CD14-positive monocyte (primary cell): ENCODE data around the gene HSD3B7. TPM values are rescaled to one million over a fixed set of nuclear protein-coding genes. Genes with fewer than 3 reads are reported as not detected.

ENCODE experiments used
- DNase-seq, 3 donors: peaks; one replicate each; pipeline ENCODE4 v3.0.0-alpha.2; 2011 to 2022
- H2AFZ ChIP-seq: 2 replicates; pipeline ENCODE4 v1.6.0; 2012; ENCODE audit warnings: mild to moderate bottlenecking, low read depth, low read length, inconsistent platforms; ENCODE audit not compliant: insufficient read depth, poor library complexity, severe bottlenecking
- H3K27ac ChIP-seq, 2 donors: 1 replicate in 1 of 2; 2 replicates in 1 of 2; pipeline ENCODE4 v1.5.1; 2012 to 2013; ENCODE audit warnings: low read length in 2 of 2, control low read depth in 1 of 2, inconsistent platforms in 1 of 2, low read depth in 1 of 2, mild to moderate bottlenecking in 1 of 2
- H3K27me3 ChIP-seq, 2 donors: one replicate each; pipeline versions ENCODE4 v1.6.0 to v1.6.1; 2011 to 2013; ENCODE audit warnings: low read length in 2 of 2; ENCODE audit not compliant: control insufficient read depth in 2 of 2, insufficient read depth in 2 of 2
- H3K36me3 ChIP-seq, 2 donors: replicated peaks in 1 of 2; 1 replicate in 1 of 2; 2 replicates in 1 of 2; pipeline versions ENCODE4 v1.5.1 to v1.6.1; 2012 to 2013; ENCODE audit warnings: low read length in 2 of 2, control low read depth in 1 of 2, inconsistent platforms in 1 of 2, mild to moderate bottlenecking in 1 of 2; ENCODE audit not compliant: insufficient read depth in 2 of 2, control insufficient read depth in 1 of 2
- H3K4me1 ChIP-seq, 2 donors: 1 replicate in 1 of 2; 2 replicates in 1 of 2; pipeline versions ENCODE4 v1.5.1 to v1.6.1; 2012 to 2013; ENCODE audit warnings: low read length in 2 of 2, control low read depth in 1 of 2, inconsistent platforms in 1 of 2, mild to moderate bottlenecking in 1 of 2, moderate library complexity in 1 of 2; ENCODE audit not compliant: insufficient read depth in 2 of 2, control insufficient read depth in 1 of 2
- H3K4me2 ChIP-seq: replicated peaks from 2 replicates; pipeline ENCODE3; 2012; ENCODE audit warnings: low read length, moderate library complexity, mild to moderate bottlenecking; ENCODE audit not compliant: poor library complexity, severe bottlenecking; ENCODE audit errors: extremely low read depth
- H3K4me3 ChIP-seq, 3 experiments: fragments of 200-600 bp in 1 of 3; sonication (generic) in 1 of 3; replicated peaks in 1 of 3; 1 replicate in 2 of 3; 2 replicates in 1 of 3; pipeline ENCODE4 v1.5.1; 2011 to 2013; ENCODE audit warnings: low read length in 3 of 3, mild to moderate bottlenecking in 3 of 3, control low read depth in 2 of 3, low read depth in 2 of 3, inconsistent platforms in 1 of 3, moderate library complexity in 1 of 3
- H3K79me2 ChIP-seq: 2 replicates; pipeline ENCODE4 v1.6.0; 2012; ENCODE audit warnings: mild to moderate bottlenecking, control low read depth, inconsistent platforms, low read length, moderate library complexity; ENCODE audit not compliant: insufficient read depth
- H3K9ac ChIP-seq: 2 replicates; pipeline ENCODE4 v1.6.0; 2017; ENCODE audit warnings: low read length, mild to moderate bottlenecking; ENCODE audit not compliant: insufficient read depth, poor library complexity, severe bottlenecking
- H3K9me3 ChIP-seq, 2 donors: replicated peaks in 1 of 2; 1 replicate in 1 of 2; 2 replicates in 1 of 2; pipeline versions ENCODE4 v1.5.1 to v1.6.1; 2012 to 2013; ENCODE audit warnings: low read length in 2 of 2, control low read depth in 1 of 2; ENCODE audit not compliant: control insufficient read depth in 1 of 2, insufficient read depth in 1 of 2
- H4K20me1 ChIP-seq: 2 replicates; pipeline ENCODE4 v1.6.0; 2012; ENCODE audit warnings: mild to moderate bottlenecking, low read length, control low read depth, moderate library complexity; ENCODE audit not compliant: insufficient read depth
- H3K27ac Mint-ChIP-seq, 7 donors: one replicate each; pipeline ENCODE4 v1.8.0; 2020; ENCODE audit warnings: mild to moderate bottlenecking in 7 of 7, mixed read lengths in 7 of 7, moderate library complexity in 6 of 7, inconsistent platforms in 2 of 7
- H3K27me3 Mint-ChIP-seq, 3 donors: one replicate each; pipeline ENCODE4 v1.8.0; 2021 to 2022; ENCODE audit warnings: low read depth in 3 of 3, mild to moderate bottlenecking in 3 of 3, mixed read lengths in 3 of 3, moderate library complexity in 3 of 3, inconsistent platforms in 1 of 3
- H3K36me3 Mint-ChIP-seq, 2 donors: one replicate each; pipeline ENCODE4 v1.8.0; 2020; ENCODE audit warnings: mixed read lengths in 2 of 2, inconsistent platforms in 1 of 2, mild to moderate bottlenecking in 1 of 2
- H3K4me1 Mint-ChIP-seq: one replicate; pipeline ENCODE4 v1.8.0; 2020; ENCODE audit warnings: mild to moderate bottlenecking, mixed read lengths
- H3K4me3 Mint-ChIP-seq, 2 donors: one replicate each; pipeline ENCODE4 v1.8.0; 2020; ENCODE audit warnings: mild to moderate bottlenecking in 2 of 2, mixed read lengths in 2 of 2, moderate library complexity in 1 of 2
- H3K9me3 Mint-ChIP-seq, 7 donors: one replicate each; pipeline ENCODE4 v1.8.0; 2020 to 2022; ENCODE audit warnings: mixed read lengths in 7 of 7, mild to moderate bottlenecking in 6 of 7, moderate library complexity in 6 of 7, inconsistent platforms in 2 of 7
- CTCF ChIP-seq: fragments of 200-600 bp; IDR thresholded peaks from one replicate; pipeline ENCODE4 v1.8.0; 2022; ENCODE audit warnings: antibody characterized with exemption, mild to moderate bottlenecking
- WGBS: methylation state at CpG from one replicate; pipeline ENCODE4 v1.1.5; 2013; ENCODE audit warnings: missing lambda C conversion rate; ENCODE audit not compliant: insufficient coverage; 5-methylcytosine and 5-hydroxymethylcytosine counted together
- intact Hi-C, 2 donors: fragments of 100-400 bp; cut with micrococcal nuclease; formaldehyde crosslinking; loops; one replicate each; pipeline versions ENCODE4 v1.15.0 to v1.15.1; 2023
- polyA plus RNA-seq, 3 donors: library from polyadenylated mRNA; depleted of rRNA in 1 of 3; unstranded in 2 of 3; stranded (reverse) in 1 of 3; fragments of 300-500 nt in 2 of 3; fragments of >200 nt in 1 of 3; fragmentation: Illumina TruSeq in 2 of 3; gene quantifications; 1 replicate in 2 of 3; 2 replicates in 1 of 3; pipeline ENCODE4 v1.2.3, GENCODE V29; 2012 to 2021

HSD3B7 gene
- polyA plus RNA-seq, 3 donors, result 0.89 to 4.3 (median 2.7) TPM

- H3K4me3 Mint-ChIP-seq, result peak overlapping the region in 1 of 2 donors; percentile 15
- WGBS, result 83% methylated on average over 2 of the region's 4 CpGs
Measured at GRCh38 chr16:31031276-31031675, 46.3 kb downstream of the HSD3B7 start.

More at GRCh38 chr16:31031276-31031675, 46.3 kb downstream of the HSD3B7 start:
- H2AFZ ChIP-seq, result no peak overlapping the region
- H3K9me3 ChIP-seq, result no peaks in the 10 kb centered on the region
- Mint-ChIP-seq H3K4me1 (peaks cover 29% of the 10 kb centered on the region), H3K27me3 (peaks cover 0 to 3% (median 2%) of the 10 kb centered on the region in 3 donors), H3K36me3 (peaks cover 12 to 14% of the 10 kb centered on the region in 2 donors), H3K9me3 (peaks cover 0 to 2% (median 0%) of the 10 kb centered on the region in 7 donors), H3K27ac (peak overlapping the region in 6 of 7 donors; percentile 42 to 99 (median 98))
- H3K4me2 ChIP-seq, result no peak overlapping the region
- H3K79me2 ChIP-seq, result peaks cover 27% of the 10 kb centered on the region
- peaks cover 30 to 37% of the 10 kb centered on the region in 2 donors for H3K4me1 ChIP-seq
- no peak overlapping the region for H3K9ac ChIP-seq
- H3K36me3 ChIP-seq, result peaks cover 5 to 7% of the 10 kb centered on the region in 2 donors
- H3K27ac ChIP-seq, result no peak overlapping the region
- no peak for TF ChIP-seq CTCF
- H3K4me3 ChIP-seq, result no peak overlapping the region
- peaks cover 19% of the 10 kb centered on the region for H4K20me1 ChIP-seq
- DNase-seq, result no peak
- intact Hi-C loops, result loop anchor here (5.0 kb wide), 4 partner anchors 34 to 836 kb away; partner anchors contain the start of gene VKORC1 (in 1 of the 2)
- no peaks in the 10 kb centered on the region for H3K27me3 ChIP-seq
